Activated CD4-positive, alpha-beta T cell treated with anti-CD3 and anti-CD28 coated beads, Interleukin-2, Interleukin-4, amounts not matched to agents 100 ng/mL and 50 ng/mL, durations not matched to agents 16 hours and 8 hours (primary cell): ENCODE data around the gene SCN7A.
"Not testable (repeated sequence)": the region's sequence is repeated elsewhere in the genome, so short reads cannot be mapped to it uniquely, and the experiment has no call there.

Experiments used
- DNase-seq: peaks from one replicate; pipeline ENCODE4 v3.0.0-alpha.2; 2020; ENCODE audit warnings: low spot score

SCN7A gene

GRCh38 chr2:166454006-166454595, 39.9 kb downstream of the SCN7A start:
- no peak for DNase-seq

GRCh38 chr2:166451468-166451867, 42.6 kb downstream of the SCN7A start:
- DNase-seq = no peak

DNA sequence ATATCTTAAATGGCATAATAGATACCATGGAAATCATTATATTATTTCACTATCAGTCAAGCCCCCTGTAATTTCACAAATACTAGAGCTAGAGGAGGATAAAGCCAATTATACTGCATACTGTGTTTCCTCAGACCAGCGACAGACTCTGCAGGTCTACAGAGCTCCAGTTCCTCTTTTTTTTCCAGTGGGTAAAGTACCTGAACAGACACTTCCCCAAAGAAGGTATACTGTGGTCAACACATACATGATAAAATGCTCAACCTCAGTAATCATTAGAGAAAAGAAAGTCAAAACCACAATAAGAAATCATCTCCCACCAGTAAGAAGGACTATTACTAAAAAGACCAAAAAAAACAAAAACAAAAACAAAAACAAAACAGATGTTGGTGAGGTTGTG, 44.6 kb downstream of the SCN7A start:
- DNase-seq = no peak

DNA sequence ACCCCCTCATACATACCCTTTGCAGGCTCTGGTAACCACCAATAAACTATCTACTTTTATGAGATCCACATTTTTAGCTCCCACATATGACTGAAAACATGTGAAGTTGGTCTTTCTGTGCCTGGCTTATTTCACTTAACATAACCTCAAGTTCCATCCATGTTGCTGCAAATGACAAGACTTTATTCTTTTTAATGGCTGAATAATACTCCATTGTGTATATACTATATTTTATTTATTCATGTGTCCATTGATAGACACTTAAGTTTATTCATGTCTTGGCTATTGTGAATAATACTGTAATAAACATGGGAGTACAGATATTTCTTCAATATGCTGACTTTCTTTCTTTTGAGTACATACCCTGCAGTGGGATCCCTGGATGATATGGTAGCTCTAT, 45.9 kb downstream of the SCN7A start:
- no peak for DNase-seq

GRCh38 chr2:166444306-166444705, 49.7 kb downstream of the SCN7A start:
- DNase-seq = no peak

GRCh38 chr2:166440313-166440712, 53.7 kb downstream of the SCN7A start:
- no peak for DNase-seq

GRCh38 chr2:166439078-166439477, 55.0 kb downstream of the SCN7A start:
- DNase-seq = no peak

DNA sequence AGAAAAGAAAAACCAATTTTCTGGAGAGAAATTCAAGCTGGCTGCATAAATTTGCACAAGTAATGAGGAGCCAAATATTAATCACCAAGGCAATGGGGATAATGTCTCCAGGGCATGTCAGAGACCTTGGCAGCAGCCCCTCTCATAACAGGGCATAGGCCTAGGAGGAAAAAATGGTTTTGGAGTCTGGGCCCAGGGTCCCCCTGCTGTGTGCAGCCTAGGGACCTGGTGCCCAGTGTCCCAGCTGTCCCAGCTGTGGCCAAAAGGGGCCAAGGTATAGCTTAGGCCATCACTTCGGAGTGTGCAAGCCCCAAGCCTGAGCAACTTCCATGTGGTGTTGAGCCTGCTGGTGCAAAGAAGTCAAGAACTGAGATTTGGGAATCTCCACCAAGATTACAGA, 57.1 kb downstream of the SCN7A start:
- no peak for DNase-seq

DNA sequence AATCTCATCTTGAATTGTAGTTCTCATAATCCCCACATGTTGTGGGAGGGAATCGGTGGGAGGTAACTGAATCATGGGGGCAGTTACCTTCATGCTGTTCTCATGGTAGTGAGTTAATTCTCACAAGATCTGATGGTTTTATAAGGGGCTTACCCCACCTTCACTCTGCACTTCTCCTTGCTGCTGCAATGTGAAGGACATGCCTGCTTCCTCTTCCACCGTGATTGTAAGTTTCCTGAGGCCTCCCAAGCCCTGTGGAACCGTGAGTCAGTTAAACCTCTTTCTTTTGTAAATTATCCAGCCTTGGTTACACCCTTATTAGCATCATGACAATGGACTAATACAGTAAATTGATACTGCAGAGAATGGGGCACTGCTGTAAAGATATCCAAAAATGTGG, 57.9 kb downstream of the SCN7A start:
- no peak for DNase-seq

DNA sequence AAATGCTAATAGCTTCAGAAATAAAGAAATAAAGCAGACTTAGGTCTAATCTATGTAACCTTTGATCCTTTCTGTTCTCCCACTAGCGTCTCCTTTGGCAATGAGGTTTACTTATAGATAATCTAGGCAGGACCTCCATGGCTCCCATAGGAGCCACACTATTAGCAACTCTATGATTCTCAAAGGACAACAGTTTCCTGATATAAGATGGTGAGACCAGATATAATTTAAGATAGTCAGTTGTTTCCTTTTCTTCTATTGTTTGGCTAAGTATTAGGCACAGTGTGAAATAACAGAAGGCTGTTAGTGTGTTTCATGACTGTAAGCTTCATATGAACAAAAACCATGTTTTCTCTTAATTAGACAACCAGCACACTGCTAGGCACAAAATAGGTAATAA, 59.6 kb downstream of the SCN7A start:
- no peak for DNase-seq

GRCh38 chr2:166433457-166433856, 60.6 kb downstream of the SCN7A start:
- no peak for DNase-seq

- DNase-seq = no peak
These were observed 61.7 kb downstream of the SCN7A start for GRCh38 chr2:166432331-166432730.

- no peak for DNase-seq
These were observed 69.2 kb downstream of the SCN7A start for GRCh38 chr2:166424841-166425240.

DNA sequence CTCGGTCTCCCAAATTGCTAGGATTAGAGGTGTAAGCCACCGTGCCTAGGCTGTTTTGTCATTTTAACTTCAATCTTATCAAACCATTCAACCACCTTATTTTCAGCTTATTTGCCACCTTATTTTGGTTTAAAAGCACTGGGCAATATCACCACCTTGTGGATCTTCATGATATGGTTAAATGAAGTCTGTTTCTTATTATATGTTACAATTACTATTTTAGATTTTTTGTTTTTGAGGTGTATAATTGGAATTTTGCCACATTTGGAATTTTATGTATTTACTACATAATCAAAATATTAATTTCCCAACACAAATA, 74.5 kb downstream of the SCN7A start:
- no peak for DNase-seq

GRCh38 chr2:166418853-166419615, 75.0 kb downstream of the SCN7A start:
- no peak for DNase-seq

DNA sequence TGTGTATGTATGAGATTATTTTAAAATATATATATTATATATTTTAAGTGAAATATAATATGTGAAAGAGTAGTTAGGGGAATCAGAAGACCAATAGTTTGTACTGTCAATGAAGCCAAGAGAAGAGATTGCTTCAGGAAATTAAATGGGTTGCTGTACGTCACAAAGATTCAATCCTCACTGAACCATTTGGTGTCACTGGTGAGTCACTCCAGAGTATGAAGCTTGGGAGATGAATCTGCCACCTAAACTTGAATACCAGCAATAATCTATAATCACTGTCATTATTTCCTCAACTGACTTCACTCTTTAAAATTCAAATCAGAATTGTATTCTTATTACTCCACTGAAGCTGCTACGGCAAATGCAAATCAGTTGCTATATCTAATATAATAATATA, 76.4 kb downstream of the SCN7A start:
- no peak for DNase-seq

DNA sequence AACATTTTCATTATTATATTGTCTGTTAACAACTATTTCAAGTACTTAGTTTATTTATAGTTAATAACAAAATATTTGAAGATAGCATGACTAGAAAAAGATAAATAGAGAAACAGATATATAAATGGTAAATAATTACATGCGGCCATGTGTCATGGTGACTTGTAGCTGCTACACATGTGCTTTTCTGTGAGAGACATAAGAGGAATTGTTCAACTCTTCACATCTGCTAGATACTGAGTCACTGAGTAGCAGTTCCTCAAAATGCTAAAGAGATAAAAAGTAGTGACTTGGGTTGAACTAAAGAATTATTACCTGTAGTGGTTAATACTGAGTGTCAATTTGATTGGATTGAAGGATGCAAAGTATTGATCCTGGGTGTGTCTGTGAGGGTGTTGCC, 80.8 kb downstream of the SCN7A start:
- DNase-seq = no peak

- no peak for DNase-seq
These were observed 82.4 kb downstream of the SCN7A start for GRCh38 chr2:166411473-166412230.

DNA sequence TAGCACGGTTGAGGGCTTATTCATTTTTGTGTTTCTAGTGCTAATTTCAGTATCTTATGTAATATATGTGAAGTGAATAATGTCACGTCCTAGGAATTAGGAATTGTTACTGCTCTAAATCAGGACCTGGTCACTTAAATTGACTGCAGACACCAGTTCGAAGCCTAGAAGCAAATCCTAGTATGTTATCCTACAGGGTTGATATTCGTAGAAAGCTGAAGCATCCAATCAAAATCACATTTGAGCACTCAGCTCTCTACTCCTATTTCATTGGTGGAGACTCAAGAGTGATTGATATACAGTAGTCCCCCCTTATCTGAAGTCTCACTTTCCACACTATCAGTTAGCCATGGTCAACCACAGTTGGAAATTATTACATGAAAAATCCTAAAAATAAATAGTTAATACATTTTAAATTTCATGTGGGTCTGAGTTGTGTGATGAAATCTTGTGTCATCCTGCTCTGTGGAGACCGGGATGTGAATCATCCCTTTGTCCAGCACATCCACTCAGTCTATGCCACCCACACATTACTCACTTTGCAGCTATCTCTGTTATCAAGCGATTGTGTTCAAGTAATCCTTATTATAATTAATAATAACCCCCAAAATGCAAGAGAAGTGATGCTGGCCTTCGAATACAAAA, 83.1 kb downstream of the SCN7A start:
- DNase-seq = no peak

DNA sequence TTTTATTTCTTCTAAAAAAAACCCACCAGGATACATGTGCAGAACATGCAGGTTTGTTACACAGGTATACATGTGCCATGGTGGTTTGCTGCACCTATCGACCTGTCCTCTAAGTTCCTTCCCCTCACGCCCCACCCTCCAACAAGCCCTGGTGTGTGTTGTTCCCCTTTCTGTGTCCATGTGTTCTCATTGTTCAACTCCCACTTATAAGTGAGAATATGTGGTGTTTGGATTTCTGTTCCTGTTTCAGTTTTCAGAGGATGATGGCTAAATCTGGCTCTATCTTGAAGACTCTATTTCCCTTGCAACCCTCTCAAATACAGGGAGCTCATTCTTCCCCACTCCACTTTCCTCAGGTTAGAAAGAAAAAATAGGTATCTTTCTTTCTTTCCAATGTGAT, 86.3 kb downstream of the SCN7A start:
- not testable (repeated sequence) for DNase-seq

DNA sequence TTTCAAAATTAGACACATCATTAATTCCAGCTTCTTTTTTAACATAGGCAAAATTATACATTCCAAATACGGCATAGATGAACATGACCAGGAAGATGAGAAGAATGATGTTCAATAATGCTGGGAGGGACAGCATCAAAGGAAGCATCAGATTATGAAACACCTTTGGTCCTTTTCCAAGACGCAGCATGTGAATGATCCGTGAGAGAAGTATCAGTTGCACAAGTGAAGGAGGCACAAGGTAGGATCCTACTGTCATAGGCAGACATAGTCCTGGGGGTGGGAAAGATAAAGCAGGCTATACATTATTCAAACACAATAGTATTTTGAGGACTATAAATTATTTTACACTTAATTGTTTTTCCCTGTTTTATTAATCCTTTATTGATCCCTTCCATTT, 87.7 kb downstream of the SCN7A start:
- no peak for DNase-seq

DNA sequence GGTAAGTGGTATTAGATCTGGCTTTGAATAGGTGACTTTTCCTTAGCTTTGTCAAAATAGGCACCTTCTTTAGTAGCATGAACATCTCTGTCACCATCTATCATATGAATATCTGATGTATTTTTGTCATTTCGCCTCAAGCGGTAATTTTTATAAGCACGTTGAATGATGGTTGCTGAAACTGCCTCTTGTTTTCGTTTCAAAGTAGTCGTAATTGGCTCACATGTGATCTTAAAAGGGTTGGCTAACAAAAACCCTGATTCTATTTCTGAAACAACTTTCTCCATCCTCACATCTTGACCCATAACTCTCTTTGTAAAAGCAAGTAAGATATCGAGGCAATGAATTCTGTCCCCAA, 88.5 kb downstream of the SCN7A start:
- no peak for DNase-seq
